ENCODE results near the gene TIMP3. TPM values are rescaled to one million over a fixed set of nuclear protein-coding genes. Genes with fewer than 3 reads are reported as not detected.

Gene TIMP3
- total RNA-seq, 1 donor: 924 TPM

DNA sequence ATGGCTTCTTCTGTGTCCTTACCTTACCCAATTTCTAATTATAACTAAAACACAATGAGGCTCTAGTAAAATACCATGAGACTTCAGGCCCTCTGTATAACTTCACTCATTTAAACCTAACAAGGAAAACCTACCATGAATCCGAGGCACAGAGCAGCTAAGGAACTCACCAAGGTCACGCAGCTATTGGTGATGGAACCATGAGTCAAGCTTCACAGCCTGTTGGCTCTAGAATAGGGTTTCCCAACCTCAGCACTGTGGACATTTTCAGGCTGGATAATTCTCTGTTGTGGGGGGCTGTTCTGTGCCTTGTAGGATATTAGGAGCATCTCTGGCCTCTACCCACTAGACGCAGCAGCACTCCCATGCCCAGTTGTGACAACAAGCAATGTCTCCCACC is 75.7 kb downstream of the TIMP3 start:
- TF ChIP-seq, protein P1, sequence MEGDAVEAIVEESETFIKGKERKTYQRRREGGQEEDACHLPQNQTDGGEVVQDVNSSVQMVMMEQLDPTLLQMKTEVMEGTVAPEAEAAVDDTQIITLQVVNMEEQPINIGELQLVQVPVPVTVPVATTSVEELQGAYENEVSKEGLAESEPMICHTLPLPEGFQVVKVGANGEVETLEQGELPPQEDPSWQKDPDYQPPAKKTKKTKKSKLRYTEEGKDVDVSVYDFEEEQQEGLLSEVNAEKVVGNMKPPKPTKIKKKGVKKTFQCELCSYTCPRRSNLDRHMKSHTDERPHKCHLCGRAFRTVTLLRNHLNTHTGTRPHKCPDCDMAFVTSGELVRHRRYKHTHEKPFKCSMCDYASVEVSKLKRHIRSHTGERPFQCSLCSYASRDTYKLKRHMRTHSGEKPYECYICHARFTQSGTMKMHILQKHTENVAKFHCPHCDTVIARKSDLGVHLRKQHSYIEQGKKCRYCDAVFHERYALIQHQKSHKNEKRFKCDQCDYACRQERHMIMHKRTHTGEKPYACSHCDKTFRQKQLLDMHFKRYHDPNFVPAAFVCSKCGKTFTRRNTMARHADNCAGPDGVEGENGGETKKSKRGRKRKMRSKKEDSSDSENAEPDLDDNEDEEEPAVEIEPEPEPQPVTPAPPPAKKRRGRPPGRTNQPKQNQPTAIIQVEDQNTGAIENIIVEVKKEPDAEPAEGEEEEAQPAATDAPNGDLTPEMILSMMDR (IDR thresholded peaks at IDR 0.05; ENCODE audit: insufficient read depth, low read depth, low read length): no peak
- no peak for DNase-seq (ENCODE audit: low read depth)
- H3K4me3 ChIP-seq (ENCODE audit: low read depth, low read length): no peak overlapping the region

DNA sequence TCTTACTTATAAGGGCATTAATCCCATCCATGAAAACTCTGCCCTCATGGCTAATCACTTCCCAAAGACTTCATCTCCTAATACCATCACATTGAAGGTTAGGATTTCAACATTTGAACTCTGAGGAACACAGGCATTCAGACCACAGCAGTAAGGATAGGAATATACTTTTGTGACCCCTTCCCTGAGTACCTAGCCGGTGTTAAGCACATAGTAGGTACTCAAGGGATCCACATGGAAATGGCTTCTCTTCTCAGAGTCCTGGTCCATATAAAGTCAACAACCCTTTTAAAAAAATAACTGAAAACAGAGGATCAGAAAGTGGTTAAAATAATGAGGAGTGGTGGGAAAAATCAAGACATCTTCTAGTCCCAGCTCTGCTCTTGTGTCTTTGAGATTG is 78.0 kb downstream of the TIMP3 start:
- no peak overlapping the region for H3K4me3 ChIP-seq (ENCODE audit: low read depth, low read length)
- DNase-seq (ENCODE audit: low read depth): no peak
- TF ChIP-seq, protein P1 (IDR thresholded peaks at IDR 0.05; ENCODE audit: insufficient read depth, low read depth, low read length): no peak

DNA sequence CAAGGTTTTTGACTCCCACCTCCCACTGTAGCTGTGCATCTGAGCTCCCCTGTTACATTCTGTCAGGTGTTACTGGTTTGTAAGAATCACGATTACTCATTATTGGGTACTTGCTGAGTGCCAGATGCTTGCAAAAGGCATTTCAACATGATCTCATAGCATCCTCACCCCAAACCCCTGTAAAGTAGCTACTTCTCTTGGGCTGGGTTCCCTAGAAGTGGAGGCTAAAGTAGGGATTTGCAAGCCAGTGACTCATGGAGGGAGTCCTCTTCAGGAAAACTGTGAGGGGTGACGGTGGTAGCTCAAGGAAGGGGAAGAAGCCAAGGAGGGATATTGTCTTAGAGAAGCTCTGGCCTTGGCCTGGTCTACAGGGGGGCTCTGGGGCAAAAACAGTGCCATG is 78.6 kb downstream of the TIMP3 start:
- TF ChIP-seq, protein P1 (IDR thresholded peaks at IDR 0.05; ENCODE audit: insufficient read depth, low read depth, low read length): no peak
- DNase-seq (ENCODE audit: low read depth): peak; percentile 59
- no peak overlapping the region for H3K4me3 ChIP-seq (ENCODE audit: low read depth, low read length)

DNA sequence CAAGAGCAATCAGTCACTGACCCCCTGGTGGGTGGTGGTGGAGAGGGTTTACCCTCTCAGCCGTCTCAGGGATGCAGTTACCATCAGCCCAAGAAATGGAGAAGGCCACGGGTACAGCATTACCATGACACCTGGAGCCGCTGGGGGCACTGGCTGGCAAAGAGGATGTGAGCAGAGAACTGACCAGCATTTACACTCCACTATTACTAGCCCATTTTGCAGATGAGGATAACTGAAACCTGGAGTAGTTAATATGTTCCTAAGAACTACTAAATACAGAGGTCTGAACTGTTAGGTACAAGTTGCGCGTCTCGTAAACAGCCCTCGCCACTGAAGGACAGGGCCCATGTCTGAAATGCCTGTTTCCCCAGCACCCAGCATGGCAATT is 79.0 kb downstream of the TIMP3 start:
- H3K4me3 ChIP-seq (ENCODE audit: low read depth, low read length): no peak overlapping the region
- DNase-seq (ENCODE audit: low read depth): no peak
- TF ChIP-seq, protein P1 (IDR thresholded peaks at IDR 0.05; ENCODE audit: insufficient read depth, low read depth, low read length): no peak

DNA sequence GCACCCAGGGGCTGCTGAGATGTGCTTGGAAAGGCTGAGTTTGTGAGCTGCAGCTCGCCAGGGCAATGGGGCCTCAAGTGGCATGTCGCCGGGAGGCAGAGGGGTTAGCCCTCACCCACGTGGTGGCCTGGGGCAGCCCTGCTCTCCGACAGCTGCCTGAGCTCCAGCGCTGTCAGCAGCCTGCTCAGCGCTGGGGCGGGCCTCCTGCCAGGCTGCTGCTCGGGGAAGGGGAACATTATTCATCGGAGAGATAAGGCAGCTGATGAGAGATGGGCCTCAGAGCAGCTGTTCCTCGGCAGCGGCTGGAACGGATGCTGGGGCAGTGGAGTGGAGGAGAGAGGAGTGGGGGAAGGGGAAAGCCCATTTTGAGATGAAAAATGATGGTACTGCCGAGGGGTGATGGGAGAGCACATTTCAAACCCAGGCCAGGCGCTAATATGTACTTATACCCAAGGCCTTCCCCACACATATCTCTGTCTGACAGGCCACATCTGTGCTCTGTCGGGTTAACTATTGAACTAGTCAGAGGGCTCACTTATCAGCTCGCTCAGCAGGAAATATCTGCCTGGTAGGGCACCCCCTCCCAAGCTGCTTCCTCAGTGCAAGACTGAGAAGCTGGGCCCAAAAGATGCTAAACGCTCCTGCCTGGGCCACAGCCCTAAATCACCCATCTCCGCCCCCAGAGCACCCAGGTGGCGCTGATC is 79.5 kb downstream of the TIMP3 start:
- TF ChIP-seq, protein P1 (IDR thresholded peaks at IDR 0.05; ENCODE audit: insufficient read depth, low read depth, low read length): no peak

DNA sequence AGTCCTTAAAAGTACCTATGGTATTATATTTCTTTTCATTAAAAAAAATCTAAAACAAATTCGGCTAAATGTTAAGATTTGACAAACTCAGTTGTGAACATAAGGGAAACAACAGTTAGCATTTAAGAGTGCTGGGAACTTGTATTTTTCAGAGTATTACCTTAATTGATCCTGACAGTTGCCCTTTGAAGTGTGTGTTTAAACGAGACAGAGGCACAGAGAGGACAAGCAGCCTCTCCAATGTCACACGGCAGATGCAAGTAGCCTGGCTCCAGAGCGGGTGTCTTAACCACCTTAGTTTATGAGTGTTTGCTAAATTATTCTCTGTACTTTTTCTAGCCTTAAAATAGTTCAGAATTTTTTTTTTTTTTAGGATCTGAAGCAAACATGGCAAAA is 80.9 kb downstream of the TIMP3 start:
- H3K4me3 ChIP-seq (ENCODE audit: low read depth, low read length): no peak overlapping the region
- no peak for DNase-seq (ENCODE audit: low read depth)
- TF ChIP-seq, protein P1 (IDR thresholded peaks at IDR 0.05; ENCODE audit: insufficient read depth, low read depth, low read length): no peak

More for the DNA sequence above, 79.5 kb downstream of the TIMP3 start:
- DNase-seq (ENCODE audit: low read depth): peak; percentile 90
- H3K4me3 ChIP-seq (ENCODE audit: low read depth, low read length): no peak overlapping the region

All from fibroblast of villous mesenchyme (primary cell).